HEK293 (cell line): ENCODE data around the gene PIP5K1C.
A peak's percentile ranks its signal among the peaks of the same experiment; 100 is the strongest.

Source experiments
- CTCF ChIA-PET: fragments of 350-600 bp; formaldehyde crosslinking; extraction: SDS; loops from one replicate; lab custom pipeline; 2021; ENCODE audit warnings: antibody characterized with exemption; lab: Yijun Ruan, JAX
- POLR2A ChIA-PET: fragments of 300-600 bp; formaldehyde crosslinking; extraction: SDS; loops from one replicate; lab custom pipeline; 2020; ENCODE audit warnings: antibody characterized with exemption, inconsistent platforms; lab: Yijun Ruan, JAX
- H3K27ac ChIP-seq: fragments of 200-500 bp; sonication (Bioruptor generic); 2 replicates; pipeline ENCODE4 v1.5.1; 2014; ENCODE audit warnings: low read depth, low read length, control low read depth, inconsistent platforms; ENCODE audit errors: extremely low read depth
- H3K36me3 ChIP-seq, 2 experiments: fragments of 200-500 bp in 1 of 2; sonication (Bioruptor generic) in 1 of 2; 1 replicate in 1 of 2; 2 replicates in 1 of 2; pipeline ENCODE4 v1.5.1; 2014 to 2017; ENCODE audit warnings: inconsistent platforms in 2 of 2, low read length in 2 of 2; ENCODE audit not compliant: control insufficient read depth in 2 of 2, insufficient read depth in 1 of 2
- H3K4me1 ChIP-seq: fragments of 200-500 bp; sonication (Bioruptor generic); 2 replicates; pipeline ENCODE4 v1.5.1; 2014; ENCODE audit warnings: mild to moderate bottlenecking, low read length, inconsistent platforms; ENCODE audit not compliant: control insufficient read depth, insufficient read depth
- H3K4me3 ChIP-seq: 2 replicates; pipeline ENCODE4 v1.5.1; 2011; ENCODE audit warnings: low read depth, mild to moderate bottlenecking, control low read depth, low read length, moderate library complexity
- H3K9me3 ChIP-seq: fragments of 200-500 bp; sonication (Bioruptor generic); 2 replicates; pipeline ENCODE4 v1.5.1; 2014; ENCODE audit warnings: low read depth, low read length, inconsistent platforms; ENCODE audit not compliant: control insufficient read depth, insufficient read depth
- ATF2 ChIP-seq: fragments of 450-650 bp; formaldehyde crosslinking; IDR thresholded peaks from 2 replicates; pipeline ENCODE4 v1.5.1; 2016; ENCODE audit warnings: missing biosample characterization, missing genetic modification characterization, low read depth
- BCL11B ChIP-seq: fragments of 450-650 bp; formaldehyde crosslinking; IDR thresholded peaks from 2 replicates; pipeline ENCODE4 v1.5.1; 2016; ENCODE audit warnings: low read depth, missing biosample characterization, missing genetic modification characterization
- FEZF1 ChIP-seq: fragments of 450-650 bp; formaldehyde crosslinking; IDR thresholded peaks from 2 replicates; pipeline ENCODE4 v1.5.1; 2016; ENCODE audit warnings: missing biosample characterization, missing genetic modification characterization
- GLI2 ChIP-seq: fragments of 450-650 bp; formaldehyde crosslinking; IDR thresholded peaks from 2 replicates; pipeline ENCODE4; 2017; ENCODE audit warnings: missing biosample characterization, missing genetic modification characterization, low read depth, borderline replicate concordance
- KLF10 ChIP-seq: fragments of 450-650 bp; IDR thresholded peaks from 2 replicates; pipeline ENCODE4 v1.5.1; 2018; ENCODE audit warnings: missing biosample characterization, mild to moderate bottlenecking, missing genetic modification characterization
- MYNN ChIP-seq: fragments of 450-650 bp; formaldehyde crosslinking; IDR thresholded peaks from 2 replicates; pipeline ENCODE4 v1.5.1; 2016; ENCODE audit warnings: missing biosample characterization, missing genetic modification characterization, borderline replicate concordance
- OVOL3 ChIP-seq: fragments of 450-650 bp; formaldehyde crosslinking; IDR thresholded peaks from 2 replicates; pipeline ENCODE4 v1.5.1; 2016; ENCODE audit warnings: missing biosample characterization, missing genetic modification characterization
- SCRT2 ChIP-seq: fragments of 450-650 bp; formaldehyde crosslinking; IDR thresholded peaks from 2 replicates; pipeline ENCODE4 v1.5.1; 2016; ENCODE audit warnings: missing biosample characterization, missing genetic modification characterization
- SETDB1 ChIP-seq: IDR thresholded peaks from one replicate; pipeline ENCODE4 v1.6.1; 2017; ENCODE audit warnings: mild to moderate bottlenecking, low read length, moderate library complexity, mixed read lengths; ENCODE audit not compliant: insufficient read length
- SP7 ChIP-seq: fragments of 450-650 bp; formaldehyde crosslinking; IDR thresholded peaks from 2 replicates; pipeline ENCODE4 v1.5.1; 2016; ENCODE audit warnings: missing biosample characterization, missing genetic modification characterization
- TCF7L2 ChIP-seq: IDR thresholded peaks from 2 replicates; pipeline ENCODE4 v1.6.1; 2011; ENCODE audit warnings: low read depth, mild to moderate bottlenecking, inconsistent platforms, low read length, moderate library complexity, borderline replicate concordance
- WT1 ChIP-seq: fragments of 450-650 bp; formaldehyde crosslinking; IDR thresholded peaks from 2 replicates; pipeline ENCODE4 v1.5.1; 2016; ENCODE audit warnings: missing biosample characterization, missing genetic modification characterization
- ZBTB21 ChIP-seq: fragments of 450-650 bp; formaldehyde crosslinking; IDR thresholded peaks from 2 replicates; pipeline ENCODE4 v1.5.1; 2017; ENCODE audit warnings: missing biosample characterization, missing genetic modification characterization
- ZFP69B ChIP-seq: fragments of 450-650 bp; formaldehyde crosslinking; IDR thresholded peaks from 2 replicates; pipeline ENCODE4 v1.5.1; 2016; ENCODE audit warnings: missing biosample characterization, missing genetic modification characterization
- ZNF121 ChIP-seq: fragments of 450-650 bp; formaldehyde crosslinking; IDR thresholded peaks from 2 replicates; pipeline ENCODE4 v1.5.1; 2016; ENCODE audit warnings: missing biosample characterization, missing genetic modification characterization
- ZNF157 ChIP-seq: fragments of 450-650 bp; formaldehyde crosslinking; IDR thresholded peaks from 2 replicates; pipeline ENCODE4 v1.5.1; 2016; ENCODE audit warnings: missing biosample characterization, missing genetic modification characterization
- ZNF248 ChIP-seq: fragments of 450-650 bp; formaldehyde crosslinking; IDR thresholded peaks from 2 replicates; pipeline ENCODE4 v1.5.1; 2017; ENCODE audit warnings: missing biosample characterization, missing genetic modification characterization
- ZNF311 ChIP-seq: fragments of 450-650 bp; formaldehyde crosslinking; IDR thresholded peaks from 2 replicates; pipeline ENCODE4 v1.5.1; 2017; ENCODE audit warnings: missing biosample characterization, missing genetic modification characterization, borderline replicate concordance
- ZNF341 ChIP-seq: fragments of 450-650 bp; formaldehyde crosslinking; IDR thresholded peaks from 2 replicates; pipeline ENCODE4; 2016; ENCODE audit warnings: low read depth, missing biosample characterization, missing genetic modification characterization
- ZNF391 ChIP-seq: fragments of 450-650 bp; formaldehyde crosslinking; IDR thresholded peaks from 2 replicates; pipeline ENCODE4 v1.5.1; 2016; ENCODE audit warnings: low read depth, missing biosample characterization, missing genetic modification characterization, borderline replicate concordance
- ZNF426 ChIP-seq: fragments of 450-650 bp; formaldehyde crosslinking; IDR thresholded peaks from 2 replicates; pipeline ENCODE4 v1.5.1; 2017; ENCODE audit warnings: missing biosample characterization, missing genetic modification characterization, mild to moderate bottlenecking, inconsistent platforms, moderate library complexity
- ZNF501 ChIP-seq: fragments of 450-650 bp; formaldehyde crosslinking; IDR thresholded peaks from 2 replicates; pipeline ENCODE4 v1.5.1; 2016; ENCODE audit warnings: missing biosample characterization, missing genetic modification characterization
- ZNF544 ChIP-seq: fragments of 450-650 bp; formaldehyde crosslinking; IDR thresholded peaks from 2 replicates; pipeline ENCODE4 v1.5.0; 2017; ENCODE audit warnings: missing biosample characterization, missing genetic modification characterization
- ZNF585B ChIP-seq: fragments of 450-650 bp; formaldehyde crosslinking; IDR thresholded peaks from 2 replicates; pipeline ENCODE4 v1.5.1; 2016; ENCODE audit warnings: missing biosample characterization, missing genetic modification characterization
- ZNF600 ChIP-seq: fragments of 450-650 bp; formaldehyde crosslinking; IDR thresholded peaks from 2 replicates; pipeline ENCODE4 v1.5.1; 2016; ENCODE audit warnings: missing biosample characterization, missing genetic modification characterization
- ZNF658 ChIP-seq: fragments of 450-650 bp; formaldehyde crosslinking; IDR thresholded peaks from 2 replicates; pipeline ENCODE4; 2016; ENCODE audit warnings: missing biosample characterization, missing genetic modification characterization
- ZNF670 ChIP-seq: fragments of 450-650 bp; formaldehyde crosslinking; IDR thresholded peaks from 2 replicates; pipeline ENCODE4 v1.5.1; 2016; ENCODE audit warnings: missing biosample characterization, missing genetic modification characterization, low read depth
- ZNF704 ChIP-seq: fragments of 450-650 bp; formaldehyde crosslinking; IDR thresholded peaks from 2 replicates; pipeline ENCODE4 v1.5.1; 2016; ENCODE audit warnings: missing biosample characterization, missing genetic modification characterization
- ZNF707 ChIP-seq: fragments of 450-650 bp; formaldehyde crosslinking; IDR thresholded peaks from 2 replicates; pipeline ENCODE4 v1.5.1; 2016; ENCODE audit warnings: missing biosample characterization, missing genetic modification characterization
- ZNF76 ChIP-seq: fragments of 450-650 bp; formaldehyde crosslinking; IDR thresholded peaks from 2 replicates; pipeline ENCODE4; 2016; ENCODE audit warnings: low read depth, missing biosample characterization, missing genetic modification characterization, borderline replicate concordance
- ZNF777 ChIP-seq: fragments of 450-650 bp; formaldehyde crosslinking; IDR thresholded peaks from 2 replicates; pipeline ENCODE4 v1.5.1; 2017; ENCODE audit warnings: missing biosample characterization, missing genetic modification characterization, borderline replicate concordance
- ZNF785 ChIP-seq: fragments of 450-650 bp; formaldehyde crosslinking; IDR thresholded peaks from 2 replicates; pipeline ENCODE4 v1.5.1; 2016; ENCODE audit warnings: missing biosample characterization, missing genetic modification characterization
- TF ChIP-seq, protein P1 (sequence below): fragments of 450-650 bp; formaldehyde crosslinking; optimal IDR thresholded peaks from 2 replicates; pipeline ENCODE3; 2016; ENCODE audit warnings: missing biosample characterization, mild to moderate bottlenecking, missing genetic modification characterization
- TF ChIP-seq, protein P2 (sequence below): fragments of 450-650 bp; formaldehyde crosslinking; IDR thresholded peaks from 2 replicates; pipeline ENCODE4 v1.5.1; 2016; ENCODE audit warnings: missing biosample characterization, missing genetic modification characterization

The PIP5K1C gene

GRCh38 chr19:3626473-3627350 lies 73.6 kb downstream of the PIP5K1C start, which contains the start of gene CACTIN (continued):
- peak; percentile 70 for TF ChIP-seq ZNF600 (tag by site-specific recombination)
- TF ChIP-seq MYNN (tag by site-specific recombination) = no peak
- no peak for TF ChIP-seq ATF2 (tag by site-specific recombination)
- TF ChIP-seq, protein P1, sequence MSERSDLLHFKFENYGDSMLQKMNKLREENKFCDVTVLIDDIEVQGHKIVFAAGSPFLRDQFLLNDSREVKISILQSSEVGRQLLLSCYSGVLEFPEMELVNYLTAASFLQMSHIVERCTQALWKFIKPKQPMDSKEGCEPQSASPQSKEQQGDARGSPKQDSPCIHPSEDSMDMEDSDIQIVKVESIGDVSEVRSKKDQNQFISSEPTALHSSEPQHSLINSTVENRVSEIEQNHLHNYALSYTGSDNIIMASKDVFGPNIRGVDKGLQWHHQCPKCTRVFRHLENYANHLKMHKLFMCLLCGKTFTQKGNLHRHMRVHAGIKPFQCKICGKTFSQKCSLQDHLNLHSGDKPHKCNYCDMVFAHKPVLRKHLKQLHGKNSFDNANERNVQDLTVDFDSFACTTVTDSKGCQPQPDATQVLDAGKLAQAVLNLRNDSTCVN (tag by site-specific recombination) = peak; percentile 97
- TF ChIP-seq ZNF544 = no peak
- peak; percentile 31; the same call in 1 of the 2 replicates for TF ChIP-seq ZNF785
- no peak for TF ChIP-seq FEZF1 (tag by site-specific recombination)
- no peak for TF ChIP-seq ZNF585B (tag by site-specific recombination)
- TF ChIP-seq ZNF248 (tag by site-specific recombination) = no peak
- no peak for TF ChIP-seq ZNF670 (tag by site-specific recombination)
- TF ChIP-seq ZNF391 (tag by site-specific recombination) = peak; percentile 83; the same call in 1 of the 2 replicates
- TF ChIP-seq GLI2 (tag by site-specific recombination) = no peak
- no peak for TF ChIP-seq SETDB1
- no peak for TF ChIP-seq WT1 (tag by site-specific recombination)
- TF ChIP-seq ZNF658 (tag by site-specific recombination) = no peak
- no peak; the same call in 1 of the 2 replicates for TF ChIP-seq ZNF704 (tag by site-specific recombination)
- TF ChIP-seq ZNF777 (tag by site-specific recombination) = no peak
- no peak for TF ChIP-seq ZNF426
- no peak for TF ChIP-seq ZNF707 (tag by site-specific recombination)
- TF ChIP-seq ZNF157 (tag by site-specific recombination) = no peak
- TF ChIP-seq ZNF121 (tag by site-specific recombination) = no peak
- no peak for TF ChIP-seq TCF7L2
- no peak for TF ChIP-seq BCL11B (tag by site-specific recombination)
- no peak for TF ChIP-seq ZNF311 (tag by site-specific recombination)

GRCh38 chr19:3625996-3626472 lies 74.2 kb downstream of the PIP5K1C start:
- CTCF ChIA-PET = interaction anchor here (1.0 kb wide), 1 partner anchor 81 kb away, joined by 3 read pairs; no protein-coding TSS in a partner anchor
- Histone ChIP-seq H3K4me1 (no peaks in the 10 kb centered on the region), H3K4me3 (peak overlapping the region; percentile 90), H3K9me3 (no peaks in the 10 kb centered on the region), H3K27ac (peak overlapping the region; percentile 97), H3K36me3 (peaks cover 0 to 21% of the 10 kb centered on the region in 2 experiments; a peak in 2 of 3 replicates)
- POLR2A ChIA-PET = no interaction called here
- TF ChIP-seq SP7 = no peak
- no peak for TF ChIP-seq ZNF501 (tag by site-specific recombination)
- TF ChIP-seq OVOL3 (tag by site-specific recombination) = no peak
- peak; percentile 66 for TF ChIP-seq ZNF76 (tag by site-specific recombination)
- peak; percentile 90 for TF ChIP-seq ZNF341 (tag by site-specific recombination)
- no peak for TF ChIP-seq KLF10 (tag by site-specific recombination)
- TF ChIP-seq, protein P2, sequence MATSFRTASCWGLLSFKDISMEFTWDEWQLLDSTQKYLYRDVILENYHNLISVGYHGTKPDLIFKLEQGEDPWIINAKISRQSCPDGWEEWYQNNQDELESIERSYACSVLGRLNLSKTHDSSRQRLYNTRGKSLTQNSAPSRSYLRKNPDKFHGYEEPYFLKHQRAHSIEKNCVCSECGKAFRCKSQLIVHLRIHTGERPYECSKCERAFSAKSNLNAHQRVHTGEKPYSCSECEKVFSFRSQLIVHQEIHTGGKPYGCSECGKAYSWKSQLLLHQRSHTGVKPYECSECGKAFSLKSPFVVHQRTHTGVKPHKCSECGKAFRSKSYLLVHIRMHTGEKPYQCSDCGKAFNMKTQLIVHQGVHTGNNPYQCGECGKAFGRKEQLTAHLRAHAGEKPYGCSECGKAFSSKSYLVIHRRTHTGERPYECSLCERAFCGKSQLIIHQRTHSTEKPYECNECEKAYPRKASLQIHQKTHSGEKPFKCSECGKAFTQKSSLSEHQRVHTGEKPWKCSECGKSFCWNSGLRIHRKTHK (tag by site-specific recombination) = no peak
- peak; percentile 43; the same call in 1 of the 2 replicates for TF ChIP-seq ZBTB21 (tag by site-specific recombination)
- TF ChIP-seq SCRT2 = no peak
- TF ChIP-seq ZFP69B = no peak
